Adipose tissue (tissue), 3 donors: ENCODE measurements around the gene CLBA1. TPM values are rescaled to one million over a fixed set of nuclear protein-coding genes. Genes with fewer than 3 reads are reported as not detected.

Experiments
- H3K27ac ChIP-seq: one replicate; pipeline ENCODE4 v1.5.1; 2013; ENCODE audit warnings: low read depth, low read length
- WGBS, 3 donors: extraction: QIAGEN DNeasy Blood & Tissue Kit; methylation state at CpG; one replicate each; pipeline ENCODE4 v1.1.7; 2013; 5-methylcytosine and 5-hydroxymethylcytosine counted together
- polyA plus RNA-seq, 3 donors: library from polyadenylated mRNA; stranded (reverse); fragments of 200-250 nt; gene quantifications; one replicate each; pipeline ENCODE4 v1.2.3, GENCODE V29; 2013
- donor health status: healthy with polysubstance abuse.
- donor health status: Bipolar disorder and iron deficiency.
- donor health status: healthy.

Gene CLBA1
- polyA plus RNA-seq, 3 donors = 2.2 to 10.9 (median 2.8) TPM

DNA sequence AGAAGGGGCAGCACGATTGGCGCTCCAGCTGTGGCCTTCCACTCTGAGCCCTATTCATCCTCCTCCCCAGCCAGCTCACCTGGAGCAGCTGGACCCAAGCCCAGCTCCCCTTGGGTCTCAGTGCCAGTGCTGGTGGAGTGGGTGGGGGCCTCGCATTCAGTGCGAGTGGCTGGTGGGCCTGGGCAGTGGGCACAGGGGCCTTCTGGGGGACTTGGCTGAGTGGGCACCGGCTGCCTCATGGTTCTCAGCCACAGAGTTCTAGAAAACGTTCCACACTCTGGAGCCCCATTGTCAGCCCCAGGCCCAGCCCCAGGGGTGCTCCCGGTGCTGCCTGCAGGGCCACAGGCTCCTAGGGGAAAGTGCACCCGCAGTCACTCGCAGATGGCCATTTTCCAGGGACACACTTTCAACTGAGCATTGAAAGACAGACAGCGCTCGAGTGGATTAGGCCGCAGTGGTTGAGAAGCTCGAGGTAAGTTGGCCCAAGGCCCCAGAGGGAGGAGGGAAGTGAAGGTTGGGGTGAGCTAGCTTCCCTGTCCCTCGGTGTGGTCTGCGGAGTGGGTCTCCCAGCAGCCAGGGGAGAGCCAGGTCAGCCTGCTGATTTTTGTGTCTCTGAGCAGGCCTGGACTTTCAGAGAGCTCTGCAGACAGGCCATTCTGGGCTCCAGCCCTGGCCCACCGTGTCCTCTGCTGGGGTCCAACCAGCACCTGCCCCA, 3.8 kb downstream of the CLBA1 start:
- whole genome bisulfite sequencing, 3 donors = 90 to 92% (median 92%) methylated on average over 16 of the region's 16 CpGs
- no peak overlapping the region for H3K27ac ChIP-seq

GRCh38 chr14:104989951-104990303, 4.3 kb downstream of the CLBA1 start:
- 84 to 92% (median 87%) methylated on average over 7 of the region's 7 CpGs for WGBS, 3 donors

GRCh38 chr14:104991896-104992230, 6.3 kb downstream of the CLBA1 start:
- WGBS, 3 donors = 98 to 99% (median 98%) methylated on average over 33 to 34 of the region's 34 CpGs
- H3K27ac ChIP-seq = no peak overlapping the region

More at GRCh38 chr14:104989951-104990303, 4.3 kb downstream of the CLBA1 start:
- no peak overlapping the region for H3K27ac ChIP-seq

DNA sequence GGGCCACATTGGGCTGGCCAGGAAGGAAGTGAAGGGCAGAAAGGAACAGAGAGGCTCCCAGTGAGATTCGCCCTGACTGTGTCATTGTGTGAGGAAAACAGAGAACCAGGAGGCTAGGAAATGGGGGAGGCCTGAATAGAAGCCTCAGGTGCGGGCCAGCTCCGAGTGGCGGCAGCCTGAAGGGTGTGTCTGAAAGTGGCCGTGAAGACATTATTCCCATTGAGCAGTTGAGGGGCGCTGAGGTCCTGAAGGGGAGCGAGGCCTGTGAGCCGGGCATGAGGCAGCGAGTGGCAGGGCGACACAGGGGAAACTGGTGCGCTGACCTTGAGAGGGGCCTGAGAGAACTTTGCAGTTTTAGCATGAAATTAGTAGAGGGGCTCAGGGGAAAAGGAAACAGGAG, 6.9 kb downstream of the CLBA1 start:
- 92 to 97% (median 96%) methylated on average over 11 of the region's 11 CpGs for WGBS, 3 donors
- H3K27ac ChIP-seq = no peak overlapping the region

GRCh38 chr14:104993306-104993705, 7.7 kb downstream of the CLBA1 start:
- H3K27ac ChIP-seq = no peak overlapping the region
- WGBS, 3 donors = 94 to 96% (median 95%) methylated on average over 12 of the region's 12 CpGs

GRCh38 chr14:104993808-104994591, 8.4 kb downstream of the CLBA1 start:
- WGBS, 3 donors = 77 to 89% (median 78%) methylated on average over 21 to 22 of the region's 22 CpGs
- H3K27ac ChIP-seq = no peak overlapping the region

DNA sequence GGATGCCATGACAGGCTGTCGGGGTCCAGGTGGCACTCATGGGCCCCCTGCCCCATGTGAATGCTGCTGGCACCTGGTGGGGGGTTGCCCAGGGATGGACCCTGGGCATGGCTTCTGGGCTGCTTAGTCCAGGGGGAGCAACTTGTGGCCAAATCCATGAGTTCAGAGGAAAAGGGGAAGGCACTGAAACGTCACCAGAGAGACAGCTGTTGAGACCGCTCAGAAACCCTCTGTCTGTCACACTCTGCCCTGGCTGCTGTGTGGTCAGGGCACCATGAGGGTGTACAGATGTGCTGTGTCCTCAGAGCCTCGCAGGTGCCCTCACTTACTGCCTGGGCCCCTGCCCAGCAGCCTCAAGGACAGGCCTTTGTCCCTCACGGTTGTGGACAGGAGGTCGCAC, 9.4 kb downstream of the CLBA1 start:
- 84 to 87% (median 84%) methylated on average over 5 to 6 of the region's 6 CpGs for WGBS, 3 donors
- H3K27ac ChIP-seq = no peak overlapping the region

DNA sequence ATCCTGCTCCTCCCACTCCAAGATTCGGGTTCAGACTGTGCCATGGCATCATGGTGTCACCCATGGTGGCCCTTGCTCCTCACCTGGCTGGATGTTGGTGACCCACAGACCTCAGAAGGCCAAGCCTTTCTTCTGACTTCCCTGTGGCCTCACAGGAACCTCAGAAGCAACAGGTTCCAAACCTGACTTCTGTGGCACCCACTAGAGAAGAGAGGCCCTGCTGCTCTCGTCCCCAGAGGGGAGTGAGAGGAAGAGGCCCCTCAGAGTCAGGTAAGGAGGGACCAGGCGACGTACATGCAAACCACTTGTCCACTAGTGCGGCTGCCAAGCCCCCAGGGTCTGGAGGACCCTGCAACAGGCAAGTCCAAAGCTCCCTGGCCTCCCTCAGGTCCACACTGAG, 10.4 kb downstream of the CLBA1 start:
- H3K27ac ChIP-seq = no peak overlapping the region
- WGBS, 3 donors = 88 to 95% (median 93%) methylated on average over 5 of the region's 5 CpGs

DNA sequence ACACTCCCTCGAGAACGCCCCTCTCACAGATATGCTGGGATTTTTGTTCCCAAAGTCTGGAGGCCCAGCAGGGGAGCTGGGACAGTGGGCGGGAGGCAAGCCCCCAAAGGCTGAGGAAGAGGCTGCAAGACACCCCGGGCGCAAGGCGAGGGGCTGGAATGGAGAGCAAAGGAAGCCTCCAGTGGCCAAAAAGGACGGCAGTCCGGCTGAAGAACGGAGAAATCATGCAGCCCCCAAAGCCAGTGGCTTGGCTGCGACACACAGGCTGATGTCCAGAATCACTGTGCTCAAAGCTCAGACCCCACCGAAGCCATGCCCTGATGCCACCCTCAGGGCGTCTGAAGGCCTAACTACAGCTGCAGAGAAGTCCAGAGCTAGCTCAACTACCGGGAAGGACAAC, 10.9 kb downstream of the CLBA1 start:
- H3K27ac ChIP-seq = no peak overlapping the region
- 86 to 92% (median 89%) methylated on average over 13 of the region's 13 CpGs for WGBS, 3 donors

- whole genome bisulfite sequencing, 3 donors = 94 to 96% (median 95%) methylated on average over 5 of the region's 5 CpGs
- H3K27ac ChIP-seq = no peak overlapping the region
These were observed 13.2 kb downstream of the CLBA1 start for GRCh38 chr14:104998801-104999200.

GRCh38 chr14:104999361-104999760, 13.8 kb downstream of the CLBA1 start:
- no peak overlapping the region for H3K27ac ChIP-seq
- 90% methylated on average over 3 of the region's 3 CpGs for WGBS, 3 donors

GRCh38 chr14:105005329-105005928, 19.8 kb downstream of the CLBA1 start:
- no peak overlapping the region for H3K27ac ChIP-seq
- 83 to 87% (median 84%) methylated on average over 19 to 20 of the region's 20 CpGs for WGBS, 3 donors

DNA sequence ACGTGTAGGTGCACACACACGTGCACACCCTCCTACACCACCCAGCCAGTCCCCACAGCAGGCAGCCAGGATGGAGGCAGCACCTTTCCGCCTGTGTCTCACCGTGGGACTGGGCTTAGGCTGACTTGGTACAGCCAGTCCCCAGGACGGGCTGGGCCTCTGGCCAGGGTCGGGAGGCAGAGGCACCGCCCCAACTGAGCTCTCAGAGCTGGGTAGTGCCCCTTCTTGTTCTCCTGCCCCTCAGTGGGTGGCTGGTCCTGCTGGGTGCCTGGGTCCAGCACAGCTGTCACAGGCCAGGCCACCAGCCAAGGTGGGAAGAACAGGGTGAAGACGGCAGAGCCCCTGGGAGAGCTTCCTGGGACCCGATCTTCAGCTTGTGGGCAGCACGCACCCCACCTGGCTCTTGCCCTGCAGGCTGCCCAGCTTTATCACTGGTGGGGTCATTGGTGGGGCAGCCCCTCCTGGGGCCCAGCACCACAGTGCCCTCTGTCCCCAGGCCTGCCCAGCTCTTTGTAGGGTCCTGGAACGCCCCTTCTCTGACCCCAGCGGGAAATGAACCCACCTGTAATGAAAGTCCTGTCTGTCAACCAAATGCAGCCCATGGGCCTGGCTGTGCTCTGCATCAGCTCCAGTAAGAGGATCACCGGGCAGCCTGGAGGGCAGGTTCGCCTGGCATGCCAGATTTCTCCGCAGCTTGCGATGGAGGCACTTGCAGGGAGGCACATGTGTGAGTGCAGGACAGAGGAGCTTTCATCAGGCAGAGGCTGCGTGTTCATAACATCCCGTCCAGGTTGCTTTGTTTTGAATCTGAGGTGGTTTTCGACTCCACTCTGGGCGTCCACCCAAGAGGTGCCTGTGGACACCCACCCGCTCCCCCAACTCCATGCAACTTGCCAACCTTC, 20.6 kb downstream of the CLBA1 start:
- WGBS, 3 donors = 83 to 89% (median 87%) methylated on average over 19 to 21 of the region's 21 CpGs
- H3K27ac ChIP-seq = no peak overlapping the region

DNA sequence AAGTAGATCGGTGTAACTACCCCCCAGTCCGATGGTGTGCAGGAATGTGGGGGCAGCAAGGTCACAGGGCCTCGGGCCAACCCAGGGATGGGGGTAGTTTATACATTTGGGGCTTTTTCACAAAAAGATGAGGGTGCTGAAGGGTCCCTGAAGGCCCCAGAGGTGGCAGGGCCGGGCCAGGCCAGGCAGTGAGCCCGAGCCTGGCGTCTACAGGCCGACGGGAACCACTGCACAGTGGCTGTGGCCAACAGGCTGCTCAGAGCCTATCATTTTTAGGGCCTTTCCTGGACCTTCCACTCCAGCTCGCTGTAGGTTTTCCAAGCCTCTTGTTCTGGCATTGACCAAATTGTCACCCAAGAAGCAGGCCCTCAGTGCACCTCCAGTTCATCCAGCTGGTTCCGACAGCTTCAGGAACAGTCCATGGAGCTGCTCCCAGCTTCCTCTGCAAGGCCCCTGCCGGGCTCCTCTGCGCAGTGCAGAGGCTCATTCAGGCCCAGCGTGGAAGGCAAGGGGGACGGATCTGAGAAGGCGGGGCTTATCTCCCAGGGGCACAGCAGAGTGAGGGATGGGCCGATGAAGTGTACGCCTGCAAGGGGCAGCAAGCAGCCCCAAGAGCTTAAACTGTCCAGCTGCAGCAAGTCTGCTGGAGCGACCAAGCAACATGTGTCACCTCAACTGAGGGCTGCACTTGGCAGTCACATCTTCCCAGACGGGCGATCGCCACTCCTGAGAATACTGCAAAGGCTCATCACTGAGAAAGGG, 21.4 kb downstream of the CLBA1 start:
- 79 to 90% (median 90%) methylated on average over 17 to 21 of the region's 21 CpGs for WGBS, 3 donors
- H3K27ac ChIP-seq = no peak overlapping the region

- H3K27ac ChIP-seq = no peak overlapping the region
- 92 to 93% (median 92%) methylated on average over 18 to 19 of the region's 19 CpGs for WGBS, 3 donors
These were observed 22.1 kb downstream of the CLBA1 start for GRCh38 chr14:105007593-105008264.

DNA sequence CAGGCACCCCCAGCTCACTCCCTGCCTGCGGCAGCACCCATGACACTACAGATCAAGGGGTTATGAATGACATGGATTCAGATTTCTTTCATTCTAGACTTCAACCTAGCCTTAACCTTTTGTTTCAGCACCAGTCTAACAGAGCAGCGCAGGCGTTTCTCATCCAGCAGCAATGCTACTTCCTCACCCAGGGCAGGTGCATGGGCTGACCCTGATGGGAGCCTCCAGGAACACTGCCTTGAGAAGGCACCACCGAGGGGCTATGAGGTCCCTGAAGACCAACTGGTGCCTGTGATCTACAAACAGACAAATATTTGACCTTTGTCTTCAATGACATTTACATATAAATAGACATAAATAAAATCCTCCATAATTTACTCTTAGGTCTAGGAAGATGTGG, 24.5 kb downstream of the CLBA1 start:
- no peak overlapping the region for H3K27ac ChIP-seq
- 80 to 89% (median 89%) methylated on average over 4 of the region's 4 CpGs for WGBS, 3 donors

- 74 to 80% (median 78%) methylated on average over 16 to 17 of the region's 17 CpGs for WGBS, 3 donors
- H3K27ac ChIP-seq = no peak overlapping the region
These were observed 25.3 kb downstream of the CLBA1 start for GRCh38 chr14:105010891-105011291.
